Lower leg skin (tissue), 3 donors: ENCODE data around the gene ZFPM1.

Source experiments
- POLR2A ChIP-seq, 2 donors: fragments of 450-650 bp; IDR thresholded peaks; one replicate each; pipeline ENCODE4 v1.6.1; 2016 to 2017; ENCODE audit warnings: antibody characterized with exemption in 2 of 2, mild to moderate bottlenecking in 1 of 2, moderate library complexity in 1 of 2
- TF ChIP-seq, protein P1 (sequence below), 3 donors: fragments of 450-650 bp; IDR thresholded peaks; one replicate each; pipeline ENCODE4 v1.5.1; 2016; ENCODE audit warnings: antibody characterized with exemption in 3 of 3, mild to moderate bottlenecking in 3 of 3, moderate library complexity in 2 of 3

DNA sequence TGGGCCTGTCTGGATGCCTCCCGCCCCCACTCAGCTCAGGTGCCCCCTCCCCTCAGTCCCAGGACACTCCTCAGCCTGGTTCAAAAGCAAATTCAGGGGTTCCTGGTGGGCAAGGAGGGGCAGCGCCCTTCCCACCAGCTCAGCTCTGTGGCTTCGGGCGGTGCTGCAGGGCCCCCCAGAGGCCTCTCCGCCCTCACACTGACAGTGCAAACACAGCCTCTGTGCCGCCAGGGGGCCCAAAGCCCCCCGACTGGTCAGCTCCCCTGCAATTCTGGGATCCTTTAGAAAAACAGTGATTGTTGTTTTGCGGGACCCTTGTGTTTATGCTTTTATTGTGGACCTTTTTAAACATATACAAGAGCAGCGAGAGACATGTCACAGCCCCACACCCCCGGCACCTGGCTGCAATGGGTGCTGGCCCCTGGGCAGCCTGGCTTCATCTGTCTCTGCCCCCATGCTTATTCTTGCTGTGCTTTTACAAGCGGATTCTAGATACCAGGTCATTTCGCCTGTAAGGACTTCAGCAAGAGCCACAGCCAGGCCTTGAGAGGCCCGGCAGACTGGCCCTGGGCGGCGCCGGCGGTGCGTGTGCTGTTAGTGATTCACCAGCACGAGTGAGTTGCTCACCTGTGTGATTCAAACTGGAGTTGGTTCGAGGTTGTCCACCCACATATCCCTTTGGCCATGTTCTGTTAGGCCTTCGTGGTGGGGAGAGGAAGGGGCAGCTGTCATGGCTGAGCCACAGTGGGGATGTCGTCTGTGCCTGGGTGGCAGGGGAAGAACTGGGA, 49.1 kb upstream of the ZFPM1 start:
- TF ChIP-seq, protein P1, sequence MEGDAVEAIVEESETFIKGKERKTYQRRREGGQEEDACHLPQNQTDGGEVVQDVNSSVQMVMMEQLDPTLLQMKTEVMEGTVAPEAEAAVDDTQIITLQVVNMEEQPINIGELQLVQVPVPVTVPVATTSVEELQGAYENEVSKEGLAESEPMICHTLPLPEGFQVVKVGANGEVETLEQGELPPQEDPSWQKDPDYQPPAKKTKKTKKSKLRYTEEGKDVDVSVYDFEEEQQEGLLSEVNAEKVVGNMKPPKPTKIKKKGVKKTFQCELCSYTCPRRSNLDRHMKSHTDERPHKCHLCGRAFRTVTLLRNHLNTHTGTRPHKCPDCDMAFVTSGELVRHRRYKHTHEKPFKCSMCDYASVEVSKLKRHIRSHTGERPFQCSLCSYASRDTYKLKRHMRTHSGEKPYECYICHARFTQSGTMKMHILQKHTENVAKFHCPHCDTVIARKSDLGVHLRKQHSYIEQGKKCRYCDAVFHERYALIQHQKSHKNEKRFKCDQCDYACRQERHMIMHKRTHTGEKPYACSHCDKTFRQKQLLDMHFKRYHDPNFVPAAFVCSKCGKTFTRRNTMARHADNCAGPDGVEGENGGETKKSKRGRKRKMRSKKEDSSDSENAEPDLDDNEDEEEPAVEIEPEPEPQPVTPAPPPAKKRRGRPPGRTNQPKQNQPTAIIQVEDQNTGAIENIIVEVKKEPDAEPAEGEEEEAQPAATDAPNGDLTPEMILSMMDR (IDR thresholded peaks at IDR 0.05), result no peak
- no peak for TF ChIP-seq POLR2A (IDR thresholded peaks at IDR 0.05)
